Mucosa of descending colon (tissue), 3 donors: ENCODE measurements around the gene ZFP14. TPM values are rescaled to one million over a fixed set of nuclear protein-coding genes. Genes with fewer than 3 reads are reported as not detected.

ENCODE experiments used
- ATAC-seq: fragments of 200-7000 bp; cut with Tn5 transposase; one replicate; pipeline ENCODE4 v1.9.1; 2020; ENCODE audit warnings: mild to moderate bottlenecking, moderate library complexity
- DNase-seq, 3 donors: peaks; one replicate each; pipeline ENCODE4 v3.0.0-alpha.2; 2020
- H3K36me3 ChIP-seq: fragments of 200-600 bp; one replicate; pipeline ENCODE4 v1.8.0; 2021; ENCODE audit warnings: low read depth, mild to moderate bottlenecking
- H3K4me1 ChIP-seq: fragments of 200-600 bp; one replicate; pipeline ENCODE4 v1.8.0; 2021; ENCODE audit warnings: low read depth, mild to moderate bottlenecking
- H3K4me3 ChIP-seq: fragments of 200-600 bp; one replicate; pipeline ENCODE4 v1.8.0; 2021; ENCODE audit warnings: mild to moderate bottlenecking
- H3K9me3 ChIP-seq: fragments of 200-600 bp; one replicate; pipeline ENCODE4 v1.8.0; 2021; ENCODE audit warnings: mild to moderate bottlenecking
- intact Hi-C, 2 donors: fragments of 100-400 bp; cut with DNase I in 1 of 2; cut with micrococcal nuclease in 1 of 2; formaldehyde crosslinking; loops; one replicate each; pipeline versions ENCODE4 v1.11.0 to v1.11.1; 2022; cut with DNase I, micrococcal nuclease
- total RNA-seq, 3 donors: library from RNA; stranded (reverse); fragmentation: NEBNext Ultra II Directional in 2 of 3; extraction: Animal tissue kit (Norgen Biotek cat#: 25700) in 2 of 3; gene quantifications; one replicate each; pipeline versions ENCODE4 v1.2.1 to v1.2.4, GENCODE V29; 2021 to 2023
- TF ChIP-seq, protein P1 (sequence below): fragments of 200-600 bp; IDR thresholded peaks from one replicate; pipeline ENCODE4 v1.8.0; 2022; ENCODE audit warnings: antibody characterized with exemption, mild to moderate bottlenecking
- donor health status: DM: no; HTN: no; CAD: no; lungs with moderate emphysema.
- donor health status: DM: no; HTN: no; CAD: no.
- donor health status: DM: no; HTN: yes; CAD: no.

ZFP14 gene
- total RNA-seq, 3 donors from 2014 or later: 3.4 to 7.5 (median 5.0) TPM

DNA sequence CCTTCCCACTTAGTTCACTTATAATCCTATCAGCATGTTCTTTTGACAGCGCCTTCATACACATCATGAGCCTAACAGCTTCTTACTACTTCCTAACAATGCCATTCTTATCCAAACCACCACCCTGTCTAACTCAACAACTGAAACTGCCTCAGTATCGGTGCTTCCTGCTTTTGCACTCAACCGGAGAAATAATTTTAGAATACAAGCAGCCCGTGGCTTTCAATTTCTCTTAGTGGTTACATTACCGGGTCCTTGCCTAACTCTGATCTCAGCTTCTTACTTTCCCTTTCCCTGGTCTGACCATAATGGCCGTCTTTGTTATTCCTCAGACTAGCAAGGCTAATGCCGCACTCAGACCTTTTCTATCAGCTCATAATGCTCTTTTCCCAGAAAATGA, 22.5 kb upstream of the ZFP14 start:
- TF ChIP-seq, protein P1, sequence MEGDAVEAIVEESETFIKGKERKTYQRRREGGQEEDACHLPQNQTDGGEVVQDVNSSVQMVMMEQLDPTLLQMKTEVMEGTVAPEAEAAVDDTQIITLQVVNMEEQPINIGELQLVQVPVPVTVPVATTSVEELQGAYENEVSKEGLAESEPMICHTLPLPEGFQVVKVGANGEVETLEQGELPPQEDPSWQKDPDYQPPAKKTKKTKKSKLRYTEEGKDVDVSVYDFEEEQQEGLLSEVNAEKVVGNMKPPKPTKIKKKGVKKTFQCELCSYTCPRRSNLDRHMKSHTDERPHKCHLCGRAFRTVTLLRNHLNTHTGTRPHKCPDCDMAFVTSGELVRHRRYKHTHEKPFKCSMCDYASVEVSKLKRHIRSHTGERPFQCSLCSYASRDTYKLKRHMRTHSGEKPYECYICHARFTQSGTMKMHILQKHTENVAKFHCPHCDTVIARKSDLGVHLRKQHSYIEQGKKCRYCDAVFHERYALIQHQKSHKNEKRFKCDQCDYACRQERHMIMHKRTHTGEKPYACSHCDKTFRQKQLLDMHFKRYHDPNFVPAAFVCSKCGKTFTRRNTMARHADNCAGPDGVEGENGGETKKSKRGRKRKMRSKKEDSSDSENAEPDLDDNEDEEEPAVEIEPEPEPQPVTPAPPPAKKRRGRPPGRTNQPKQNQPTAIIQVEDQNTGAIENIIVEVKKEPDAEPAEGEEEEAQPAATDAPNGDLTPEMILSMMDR: no peak
- intact Hi-C loops: no loop called here
- peaks cover 5% of the 10 kb centered on the region for H3K36me3 ChIP-seq
- ATAC-seq (no peak), DNase-seq (no peak)
- H3K4me3 ChIP-seq: no peak overlapping the region
- H3K9me3 ChIP-seq: peaks cover 55% of the 10 kb centered on the region
- H3K4me1 ChIP-seq: no peaks in the 10 kb centered on the region

DNA sequence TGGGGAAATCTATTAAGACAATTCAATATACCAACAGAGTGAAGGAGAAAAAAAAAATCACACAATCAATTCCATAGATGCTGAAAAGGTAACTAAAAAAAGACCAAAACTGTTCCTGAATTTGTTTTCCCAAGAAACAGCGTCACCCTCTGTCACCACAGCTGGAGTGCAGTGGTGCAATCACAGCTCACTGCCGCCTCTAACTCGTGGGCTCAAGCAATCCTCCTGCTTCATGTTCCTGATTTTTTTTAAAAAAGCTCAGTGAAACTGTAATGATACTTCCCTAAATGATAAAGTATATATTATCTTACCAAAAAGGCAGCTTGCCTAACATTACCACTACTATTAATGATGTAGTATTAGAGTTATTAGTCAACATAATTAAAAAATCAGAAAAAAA, 19.6 kb upstream of the ZFP14 start:
- no peak for ATAC-seq
- Histone ChIP-seq H3K4me3 (no peak overlapping the region), H3K4me1 (no peaks in the 10 kb centered on the region), H3K9me3 (peaks cover 77% of the 10 kb centered on the region), H3K36me3 (peaks cover under 1% of the 10 kb centered on the region)
- no peak for DNase-seq
- intact Hi-C loops: no loop called here
- TF ChIP-seq, protein P1: no peak

DNA sequence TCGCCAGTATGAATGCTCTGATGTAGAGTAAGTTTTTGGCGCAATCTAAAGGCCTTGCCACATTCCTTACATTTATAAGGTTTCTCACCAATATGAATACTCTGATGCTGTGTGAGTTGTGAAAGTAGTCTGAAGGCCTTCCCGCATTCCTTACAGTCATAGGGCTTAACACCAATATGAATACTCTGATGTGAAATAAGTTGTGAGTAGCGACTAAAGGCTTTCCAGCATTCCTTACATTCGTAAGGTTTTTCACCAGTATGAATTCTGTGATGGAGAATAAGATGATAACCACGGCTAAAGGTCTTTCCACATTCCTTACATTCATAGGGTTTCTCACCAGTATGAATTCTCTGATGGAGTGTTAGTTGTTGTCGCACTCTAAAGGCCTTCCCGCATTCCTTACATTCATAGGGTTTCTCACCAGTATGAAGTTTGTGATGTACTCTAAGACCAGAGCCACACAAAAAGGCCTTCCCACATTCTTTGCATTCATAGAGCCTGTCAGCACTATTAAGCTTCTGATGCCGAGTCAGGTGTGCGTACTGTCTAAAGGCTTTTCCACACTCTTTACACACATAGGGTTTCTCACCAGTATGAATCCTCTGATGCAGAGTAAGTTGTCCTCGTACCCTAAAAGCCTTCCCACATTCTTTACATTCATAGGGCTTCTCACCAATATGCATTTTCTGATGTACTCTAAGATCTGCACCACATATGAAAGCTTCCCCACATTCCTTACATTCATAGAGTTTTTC, 14.1 kb upstream of the ZFP14 start:
- ATAC-seq (no peak), DNase-seq (no peak)
- Histone ChIP-seq H3K9me3 (peaks cover 99% of the 10 kb centered on the region), H3K36me3 (peaks cover 8% of the 10 kb centered on the region), H3K4me1 (no peaks in the 10 kb centered on the region), H3K4me3 (no peak overlapping the region)
- intact Hi-C loops: no loop called here
- TF ChIP-seq, protein P1: no peak

DNA sequence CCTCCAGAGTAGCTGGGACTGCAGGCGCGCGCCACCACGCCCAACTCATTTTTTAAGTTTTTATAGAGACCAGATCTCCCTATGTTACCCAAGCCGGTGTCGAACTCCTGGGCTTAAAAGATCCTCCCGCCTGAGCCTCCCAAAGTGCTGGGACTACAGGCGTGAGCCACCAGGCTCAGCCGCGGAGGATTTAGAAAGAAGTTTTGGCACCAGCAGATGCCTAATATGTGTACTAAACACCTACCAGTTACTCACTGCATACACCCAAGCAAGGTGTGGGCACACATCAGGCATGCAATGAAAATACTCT, 464 bp upstream of the ZFP14 start:
- no peaks in the 10 kb centered on the region for H3K36me3 ChIP-seq
- H3K4me1 ChIP-seq: peaks cover 8% of the 10 kb centered on the region
- no peaks in the 10 kb centered on the region for H3K9me3 ChIP-seq
- DNase-seq (no peak), ATAC-seq (no peak)
- H3K4me3 ChIP-seq: no peak overlapping the region
- intact Hi-C loops: no loop called here
- TF ChIP-seq, protein P1: no peak

DNA sequence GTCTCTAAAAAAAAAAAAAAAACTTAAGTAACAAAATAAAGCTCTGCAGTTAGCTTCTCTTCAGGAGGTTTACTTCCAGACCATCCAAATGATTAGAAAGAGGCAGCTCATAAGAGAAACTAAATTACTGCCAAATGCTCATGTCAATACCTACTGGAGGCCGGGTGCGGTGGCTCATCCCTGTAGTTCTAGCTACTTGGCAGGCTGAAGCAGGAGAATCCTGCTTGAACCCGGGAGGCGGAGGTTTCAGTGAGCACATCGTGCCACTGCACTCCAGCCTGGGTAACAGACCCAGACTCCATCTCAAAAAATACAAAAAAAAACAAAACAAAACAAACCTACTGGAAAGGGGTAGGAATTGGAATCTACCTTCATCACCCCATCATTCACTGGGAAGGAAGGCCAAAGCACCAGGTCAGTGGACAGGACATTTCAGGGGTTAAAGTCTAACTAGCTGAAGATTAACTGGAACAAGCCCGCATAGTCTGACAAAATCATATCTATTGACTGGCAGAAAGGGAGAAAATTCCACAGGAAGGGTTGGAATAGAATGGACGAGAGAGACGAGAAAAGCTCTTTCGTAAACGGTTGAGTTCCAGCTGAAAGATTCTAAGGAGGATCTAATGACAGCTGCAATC, 1.3 kb downstream of the ZFP14 start:
- H3K4me1 ChIP-seq: peaks cover 8% of the 10 kb centered on the region
- H3K36me3 ChIP-seq: no peaks in the 10 kb centered on the region
- DNase-seq (peak in 1 of 3 donors; percentile 34), ATAC-seq (no peak)
- intact Hi-C loops: no loop called here
- TF ChIP-seq, protein P1: no peak
- peaks cover 7% of the 10 kb centered on the region for H3K9me3 ChIP-seq
- H3K4me3 ChIP-seq: no peak overlapping the region
